Activated CD8-positive, alpha-beta memory T cell treated with anti-CD3 and anti-CD28 coated beads for 48 hours (primary cell): ENCODE data around the gene NTSR2.

Experiments used
- DNase-seq, 3 experiments: peaks; one replicate each; pipeline ENCODE4 v3.0.0-alpha.2; 2020; ENCODE audit warnings: low read depth in 2 of 3, low spot score in 2 of 3

The NTSR2 gene

GRCh38 chr2:11658208-11659114 lies 11.5 kb downstream of the NTSR2 start:
- no peak for DNase-seq

GRCh38 chr2:11657646-11658045 lies 12.3 kb downstream of the NTSR2 start:
- no peak for DNase-seq

- no peak for DNase-seq
Observed at GRCh38 chr2:11657195-11657594, 12.8 kb downstream of the NTSR2 start.

- DNase-seq = no peak
Observed at GRCh38 chr2:11656671-11657101, 13.3 kb downstream of the NTSR2 start.

GRCh38 chr2:11656252-11656651 lies 13.7 kb downstream of the NTSR2 start:
- DNase-seq = no peak

GRCh38 chr2:11655495-11655894 lies 14.5 kb downstream of the NTSR2 start:
- DNase-seq = no peak

- DNase-seq = no peak
Observed at GRCh38 chr2:11652553-11652952, 17.4 kb downstream of the NTSR2 start.

GRCh38 chr2:11651856-11652548 lies 18.0 kb downstream of the NTSR2 start:
- DNase-seq = no peak

- no peak for DNase-seq
Observed at GRCh38 chr2:11649093-11649492, 20.9 kb downstream of the NTSR2 start.

- no peak for DNase-seq
Observed at GRCh38 chr2:11647834-11648600, 22.0 kb downstream of the NTSR2 start.

GRCh38 chr2:11646530-11646929 lies 23.5 kb downstream of the NTSR2 start:
- no peak for DNase-seq

GRCh38 chr2:11644293-11644692 lies 25.7 kb downstream of the NTSR2 start:
- no peak for DNase-seq

- no peak for DNase-seq
Observed at GRCh38 chr2:11642972-11643371, 27.0 kb downstream of the NTSR2 start.

- no peak for DNase-seq
Observed at GRCh38 chr2:11640132-11640531, 29.9 kb downstream of the NTSR2 start.

- no peak for DNase-seq
Observed at GRCh38 chr2:11639503-11639902, 30.5 kb downstream of the NTSR2 start.

GRCh38 chr2:11637546-11637945 lies 32.4 kb downstream of the NTSR2 start:
- no peak for DNase-seq

- DNase-seq = no peak
Observed at GRCh38 chr2:11636593-11637295, 33.3 kb downstream of the NTSR2 start.

GRCh38 chr2:11635141-11635540 lies 34.9 kb downstream of the NTSR2 start:
- DNase-seq = no peak

- no peak for DNase-seq
Observed at GRCh38 chr2:11634584-11634983, 35.4 kb downstream of the NTSR2 start.

- DNase-seq = no peak
Observed at GRCh38 chr2:11633923-11634478, 36.0 kb downstream of the NTSR2 start.

- DNase-seq = no peak
Observed at GRCh38 chr2:11631462-11631861, 38.5 kb downstream of the NTSR2 start.
